GM12878 (cell line): ENCODE data around the gene HIP1. TPM values are rescaled to one million over a fixed set of nuclear protein-coding genes. Genes with fewer than 3 reads are reported as not detected.

ENCODE experiments used
- ATAC-seq: fragments of 200-7000 bp; cut with Tn5 transposase; 3 replicates; pipeline ENCODE4 v1.9.1; 2020; ENCODE audit warnings: mild to moderate bottlenecking, moderate library complexity
- BruUV-seq: library from RNA; stranded (reverse); fragments of 400-500 nt; replicated peaks from 2 replicates; lab custom pipeline; 2021; lab: Mats Ljungman, UMichigan
- CTCF ChIA-PET: fragments of 300-600 bp; sonication (Branson Sonifier 250); formaldehyde crosslinking; extraction: SDS; loops from one replicate; lab custom pipeline; 2021; ENCODE audit warnings: inconsistent platforms; lab: Yijun Ruan, JAX
- POLR2A ChIA-PET: fragments of 350-600 bp; formaldehyde crosslinking; extraction: SDS; loops from one replicate; lab custom pipeline; 2021; ENCODE audit warnings: inconsistent platforms; lab: Charles Lee
- RAD21 ChIA-PET: fragments of 300-600 bp; sonication (Branson Sonifier 250); formaldehyde crosslinking; loops from one replicate; lab custom pipeline; 2023; ENCODE audit warnings: antibody characterized with exemption; ENCODE audit not compliant: unreplicated experiment; lab: Charles Lee
- SMC1A ChIA-PET: fragments of 300-600 bp; sonication (Branson Sonifier 250); formaldehyde crosslinking; loops from one replicate; lab custom pipeline; 2023; ENCODE audit not compliant: unreplicated experiment, uncharacterized antibody; lab: Charles Lee
- DNase-seq: peaks from one replicate; pipeline ENCODE4 v3.0.0-alpha.2; 2011; ENCODE audit warnings: low read depth, low spot score
- FAIRE-seq: peaks from 3 replicates; lab custom pipeline; 2011; peaks lifted over from hg19 to GRCh38; lab: Jason Lieb, UNC
- H2AFZ ChIP-seq: 2 replicates; pipeline ENCODE4 v1.6.0; 2011; ENCODE audit warnings: low read depth, low read length, control low read depth; ENCODE audit not compliant: control insufficient read depth
- H3K27ac ChIP-seq: 2 replicates; pipeline ENCODE4 v1.5.1; 2011; ENCODE audit warnings: control low read depth; ENCODE audit not compliant: control insufficient read depth, insufficient read depth
- H3K27me3 ChIP-seq, 2 experiments: replicated peaks in 1 of 2; 2 replicates each; pipeline versions ENCODE4 v1.6.0 to v1.6.1; 2011; ENCODE audit warnings: low read length in 1 of 2; ENCODE audit not compliant: control insufficient read depth in 2 of 2, insufficient read depth in 2 of 2
- H3K36me3 ChIP-seq, 2 experiments: 2 replicates each; pipeline ENCODE4 v1.5.1; 2011; ENCODE audit warnings: low read length in 1 of 2; ENCODE audit not compliant: control insufficient read depth in 2 of 2, insufficient read depth in 2 of 2
- H3K4me1 ChIP-seq: 2 replicates; pipeline ENCODE4 v1.6.1; 2011; ENCODE audit warnings: mild to moderate bottlenecking, low read length, moderate library complexity, mixed read lengths; ENCODE audit not compliant: control insufficient read depth, insufficient read depth
- H3K4me2 ChIP-seq: 2 replicates; pipeline ENCODE4 v1.6.0; 2011; ENCODE audit warnings: control low read depth; ENCODE audit not compliant: control insufficient read depth, insufficient read depth
- H3K4me3 ChIP-seq: fragments of 200-600 bp; sonication (generic); 2 replicates; pipeline ENCODE4 v1.5.1; 2016
- H3K79me2 ChIP-seq: 2 replicates; pipeline ENCODE4 v1.6.0; 2011; ENCODE audit warnings: low read length; ENCODE audit not compliant: control insufficient read depth, insufficient read depth
- H3K9ac ChIP-seq: 2 replicates; pipeline ENCODE4 v1.8.0; 2011; ENCODE audit warnings: low read length, control low read depth, mixed read lengths; ENCODE audit not compliant: control insufficient read depth, insufficient read depth
- H3K9me3 ChIP-seq: replicated peaks from 3 replicates; pipeline ENCODE4 v1.5.1; 2011; ENCODE audit warnings: mild to moderate bottlenecking, low read length; ENCODE audit not compliant: control insufficient read depth, insufficient read depth
- H4K20me1 ChIP-seq: 2 replicates; pipeline ENCODE4 v1.6.0; 2011; ENCODE audit not compliant: control insufficient read depth, insufficient read depth
- BCL3 ChIP-seq: IDR thresholded peaks from 2 replicates; pipeline ENCODE4 v1.6.1; 2011; ENCODE audit warnings: borderline replicate concordance, low read depth, mild to moderate bottlenecking, moderate library complexity, low read length; ENCODE audit not compliant: insufficient read depth, poor library complexity, severe bottlenecking
- EED ChIP-seq: sonication (generic); IDR thresholded peaks from 2 replicates; pipeline ENCODE4 v1.6.1; 2016; ENCODE audit warnings: antibody characterized with exemption, low read depth
- FOXK2 ChIP-seq: fragments of 450-650 bp; IDR thresholded peaks from 2 replicates; pipeline ENCODE4 v1.6.1; 2017; ENCODE audit warnings: mild to moderate bottlenecking, moderate library complexity
- KLF5 ChIP-seq: fragments of 450-650 bp; IDR thresholded peaks from 2 replicates; pipeline ENCODE4 v1.6.1; 2014; ENCODE audit warnings: mild to moderate bottlenecking; ENCODE audit not compliant: partially characterized antibody
- NRF1 ChIP-seq: conservative IDR thresholded peaks from 2 replicates; pipeline ENCODE4 v1.6.1; 2011; ENCODE audit warnings: mild to moderate bottlenecking, low read depth, low read length, improper control_type of control experiment
- RBBP5 ChIP-seq: fragments of 200-600 bp; sonication (generic); conservative IDR thresholded peaks from 2 replicates; pipeline ENCODE4 v1.6.1; 2016
- ZNF592 ChIP-seq: fragments of 450-650 bp; IDR thresholded peaks from 2 replicates; pipeline ENCODE4 v1.6.1; 2017; ENCODE audit warnings: mild to moderate bottlenecking, moderate library complexity
- WGBS: methylation state at CpG from one replicate; pipeline ENCODE4 v1.1.6; 2016; ENCODE audit warnings: low lambda C conversion rate; ENCODE audit not compliant: insufficient replicate concordance, insufficient coverage; ENCODE audit errors: missing lambda C conversion rate; 5-methylcytosine and 5-hydroxymethylcytosine counted together
- in situ Hi-C: fragments of 300-500 bp; cut with MboI; formaldehyde crosslinking; loops from 9 replicates; pipeline ENCODE4 v1.14.3; 2018; ENCODE audit warnings: mixed read lengths
- intact Hi-C: fragments of 100-400 bp; cut with micrococcal nuclease; formaldehyde crosslinking; loops from one replicate; pipeline ENCODE4 v1.14.2; 2022; ENCODE audit not compliant: unreplicated experiment
- polyA plus RNA-seq, 11 experiments: library from polyadenylated mRNA; depleted of rRNA in 4 of 11; unstranded in 6 of 11; stranded (reverse) in 5 of 11; fragments of >200 nt; fragmentation: Nextera tagmentation in 4 of 11; fragmentation: Illumina TruSeq in 1 of 11; extraction: Ambion mirVana in 4 of 11; extraction: Trizol in 1 of 11; gene quantifications; 1 replicate in 1 of 11; 2 replicates in 10 of 11; pipeline versions ENCODE4 v1.2.1 to v1.2.3, GENCODE V29; 2011 to 2016; ENCODE audit warnings: inconsistent platforms in 2 of 11, missing spikeins in 2 of 11, low read depth in 1 of 11
- total RNA-seq, 4 experiments: library from RNA; depleted of rRNA in 3 of 4; stranded (reverse); fragments of >200 nt in 3 of 4; fragmentation: Illumina TruSeq in 1 of 4; extraction: Trizol in 1 of 4; gene quantifications; 2 replicates each; pipeline versions ENCODE4 v1.2.1 to v1.2.3, GENCODE V29; 2013 to 2021

The HIP1 gene
- total and polyA plus RNA-seq, 10 of the 15 experiments (the other 5 are each of a cell fraction or from before 2014, with no cell fraction given) = 1.2 to 9.7 (median 3.2) TPM

GRCh38 chr7:75649462-75649861 lies 89.3 kb downstream of the HIP1 start (continued):
- TF ChIP-seq ZNF592 = no peak

GRCh38 chr7:75647709-75648438 lies 90.9 kb downstream of the HIP1 start:
- Histone ChIP-seq H4K20me1 (no peaks in the 10 kb centered on the region), H3K79me2 (no peaks in the 10 kb centered on the region), H3K4me1 (no peaks in the 10 kb centered on the region; the same call in 1 of the 2 replicates), H3K36me3 (no peaks in the 10 kb centered on the region), H3K27ac (no peak overlapping the region), H3K27me3 (no peaks in the 10 kb centered on the region), H3K9me3 (peaks cover 3% of the 10 kb centered on the region; the same call in 1 of the 3 replicates), H3K4me2 (no peak overlapping the region), H2AFZ (no peak overlapping the region), H3K4me3 (no peak overlapping the region)
- no peak for FAIRE-seq
- 78% methylated on average over 6 of the region's 6 CpGs for WGBS
- POLR2A ChIA-PET = interaction anchor here (0.6 kb wide), 1 partner anchor 615 kb away, joined by 5 read pairs; no protein-coding TSS in a partner anchor
- intact Hi-C loops = loop anchor here (10.0 kb wide), 1 partner anchor 213 kb away; no protein-coding TSS in a partner anchor
- SMC1A ChIA-PET = no interaction called here
- BruUV-seq = no TSS peak
- CTCF ChIA-PET = interaction anchor here (1.0 kb wide), 2 partner anchors 92 to 115 kb away, joined by 3 read pairs; no protein-coding TSS in a partner anchor
- RAD21 ChIA-PET = interaction anchor here (0.6 kb wide), 1 partner anchor 15 kb away, joined by 3 read pairs; no protein-coding TSS in a partner anchor
- TF ChIP-seq EED (no peak), RBBP5 (no peak), BCL3 (no peak), KLF5 (no peak), FOXK2 (no peak), NRF1 (no peak)
- TF ChIP-seq, all 136 proteins: peak for 0
- in situ Hi-C loops = loop anchor here (10.0 kb wide), 1 partner anchor 583 kb away; no protein-coding TSS in a partner anchor
- DNase-seq (no peak), ATAC-seq (no peak)
- no peak overlapping the region for H3K9ac ChIP-seq
